Measurements from ENCODE around the gene ATOH8. TPM values are rescaled to one million over a fixed set of nuclear protein-coding genes. Genes with fewer than 3 reads are reported as not detected.

The ATOH8 gene
- polyA plus RNA-seq, 1 experiment = 2.8 TPM

DNA sequence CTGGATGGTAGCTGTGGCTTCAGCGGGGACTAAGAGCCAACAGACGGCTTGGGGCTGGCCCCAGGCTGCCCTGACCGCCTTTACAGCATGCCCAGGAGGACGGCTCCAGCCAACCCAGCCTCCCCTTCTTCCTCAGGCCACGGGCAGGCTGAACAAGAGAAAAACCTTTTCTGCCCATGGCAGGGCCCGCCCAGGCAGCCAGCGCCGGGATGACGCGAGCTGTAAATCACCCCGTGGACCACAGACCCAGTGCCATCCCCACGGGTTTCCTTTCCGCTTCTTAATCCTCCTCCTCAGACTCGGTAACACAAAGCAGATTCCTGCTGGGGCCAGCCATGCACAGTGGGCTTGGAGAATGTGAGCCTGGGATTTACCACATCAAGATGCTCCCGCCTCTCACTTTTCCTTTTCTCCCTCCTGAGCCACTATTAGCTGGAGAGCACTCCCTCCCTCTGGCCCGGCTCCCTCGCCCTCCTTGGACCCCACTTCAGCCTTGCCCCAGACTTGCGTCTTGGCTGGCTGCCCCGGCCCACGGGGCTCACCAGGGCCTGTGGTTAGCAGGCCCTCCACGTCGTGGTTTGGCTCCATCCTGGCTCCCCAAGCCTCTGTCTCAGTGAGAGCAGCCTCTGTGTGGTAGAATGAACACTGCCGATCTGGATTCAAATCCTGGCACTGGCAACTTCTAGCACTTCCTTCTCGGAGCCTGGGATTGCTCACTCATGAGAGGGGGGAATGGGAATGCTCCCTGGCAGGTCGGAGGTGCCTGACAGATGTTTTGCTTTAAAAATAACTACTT is 31.4 kb downstream of the ATOH8 start:
- no peak for DNase-seq (ENCODE audit: low read depth, low spot score)
- H3K9me3 ChIP-seq (ENCODE audit: control insufficient read depth, insufficient read depth, low read length) = peaks cover 8% of the 10 kb centered on the region; the same call in 1 of the 2 replicates
- TF ChIP-seq, protein P1, sequence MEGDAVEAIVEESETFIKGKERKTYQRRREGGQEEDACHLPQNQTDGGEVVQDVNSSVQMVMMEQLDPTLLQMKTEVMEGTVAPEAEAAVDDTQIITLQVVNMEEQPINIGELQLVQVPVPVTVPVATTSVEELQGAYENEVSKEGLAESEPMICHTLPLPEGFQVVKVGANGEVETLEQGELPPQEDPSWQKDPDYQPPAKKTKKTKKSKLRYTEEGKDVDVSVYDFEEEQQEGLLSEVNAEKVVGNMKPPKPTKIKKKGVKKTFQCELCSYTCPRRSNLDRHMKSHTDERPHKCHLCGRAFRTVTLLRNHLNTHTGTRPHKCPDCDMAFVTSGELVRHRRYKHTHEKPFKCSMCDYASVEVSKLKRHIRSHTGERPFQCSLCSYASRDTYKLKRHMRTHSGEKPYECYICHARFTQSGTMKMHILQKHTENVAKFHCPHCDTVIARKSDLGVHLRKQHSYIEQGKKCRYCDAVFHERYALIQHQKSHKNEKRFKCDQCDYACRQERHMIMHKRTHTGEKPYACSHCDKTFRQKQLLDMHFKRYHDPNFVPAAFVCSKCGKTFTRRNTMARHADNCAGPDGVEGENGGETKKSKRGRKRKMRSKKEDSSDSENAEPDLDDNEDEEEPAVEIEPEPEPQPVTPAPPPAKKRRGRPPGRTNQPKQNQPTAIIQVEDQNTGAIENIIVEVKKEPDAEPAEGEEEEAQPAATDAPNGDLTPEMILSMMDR (IDR thresholded peaks at IDR 0.05; ENCODE audit: low read depth, low read length) = no peak
- POLR2A ChIA-PET = interaction anchor here (2.4 kb wide), 1 partner anchor 13 kb away, joined by 13 read pairs; no protein-coding TSS in a partner anchor
- H3K27me3 ChIP-seq (ENCODE audit: control insufficient read depth, insufficient read depth, low read length) = no peaks in the 10 kb centered on the region
- no peak overlapping the region for H3K27ac ChIP-seq (ENCODE audit: low read depth, low read length)
- no peak overlapping the region for H3K4me3 ChIP-seq (ENCODE audit: low read depth, low read length)
- CTCF ChIA-PET = interaction anchor here (0.7 to 1.7 kb wide), 4 partner anchors 17 to 148 kb away, joined by 3 to 5 read pairs (median 4); no protein-coding TSS in a partner anchor

DNA sequence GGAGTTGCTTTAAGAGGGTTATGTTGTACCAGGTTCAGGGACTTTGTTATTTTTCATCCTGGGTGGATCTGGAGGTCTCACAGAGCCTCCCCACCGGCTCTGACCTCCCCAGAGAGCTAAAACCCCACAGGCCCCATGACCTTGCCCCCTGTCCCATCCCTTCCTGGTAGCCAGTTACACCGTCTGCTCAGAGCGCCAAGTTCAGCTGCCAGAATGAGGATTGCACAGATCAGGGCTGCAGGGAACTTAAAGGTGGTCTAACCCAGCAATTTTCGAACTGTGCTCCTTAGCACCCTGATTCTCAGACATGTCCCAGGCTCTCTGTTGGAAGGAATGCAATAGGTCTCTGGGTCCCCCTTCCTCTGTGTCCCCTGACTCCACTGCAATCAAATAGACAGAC is 32.1 kb downstream of the ATOH8 start:
- Histone ChIP-seq H3K9me3 (ENCODE audit: control insufficient read depth, insufficient read depth, low read length) (peaks cover 8% of the 10 kb centered on the region; the same call in 1 of the 2 replicates), H3K27me3 (ENCODE audit: control insufficient read depth, insufficient read depth, low read length) (no peaks in the 10 kb centered on the region), H3K27ac (ENCODE audit: low read depth, low read length) (no peak overlapping the region), H3K4me3 (ENCODE audit: low read depth, low read length) (no peak overlapping the region)
- ChIA-PET CTCF (interaction anchor here (0.7 to 1.7 kb wide), 5 partner anchors 17 to 148 kb away, joined by 3 to 5 read pairs (median 4); no protein-coding TSS in a partner anchor), POLR2A (interaction anchor here (2.4 kb wide), 1 partner anchor 14 kb away, joined by 13 read pairs; no protein-coding TSS in a partner anchor)
- TF ChIP-seq, protein P1 (IDR thresholded peaks at IDR 0.05; ENCODE audit: low read depth, low read length) = no peak
- no peak for DNase-seq (ENCODE audit: low read depth, low spot score)

DNA sequence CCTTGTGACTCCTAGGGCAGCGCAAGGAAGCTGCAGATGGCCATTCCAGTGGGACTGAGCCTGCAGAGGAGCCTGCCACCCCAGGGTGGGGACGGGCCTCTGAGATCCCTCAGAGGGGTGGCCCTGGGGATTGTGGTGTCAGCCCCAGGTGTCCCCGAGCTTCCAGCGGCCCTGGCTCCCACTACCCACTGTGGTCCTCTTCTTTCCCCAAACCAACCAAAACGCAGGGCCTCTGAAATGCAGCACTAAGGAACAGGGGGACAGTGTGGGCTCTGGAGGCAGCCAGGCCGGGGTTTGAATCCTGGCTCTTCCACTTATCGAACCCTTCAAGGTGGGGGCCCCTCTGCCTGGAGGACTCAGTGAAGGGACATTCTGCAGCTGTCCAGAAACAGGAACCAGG is 32.7 kb downstream of the ATOH8 start:
- no peak overlapping the region for H3K27ac ChIP-seq (ENCODE audit: low read depth, low read length)
- TF ChIP-seq, protein P1 (IDR thresholded peaks at IDR 0.05; ENCODE audit: low read depth, low read length) = no peak
- no peak overlapping the region for H3K4me3 ChIP-seq (ENCODE audit: low read depth, low read length)
- ChIA-PET CTCF (interaction anchor here (1.2 to 1.7 kb wide), 3 partner anchors 26 to 149 kb away, joined by 4 to 5 read pairs (median 4); no protein-coding TSS in a partner anchor), POLR2A (interaction anchor here (2.4 kb wide), 1 partner anchor 14 kb away, joined by 13 read pairs; no protein-coding TSS in a partner anchor)
- H3K9me3 ChIP-seq (ENCODE audit: control insufficient read depth, insufficient read depth, low read length) = peaks cover 8% of the 10 kb centered on the region; the same call in 1 of the 2 replicates
- no peaks in the 10 kb centered on the region for H3K27me3 ChIP-seq (ENCODE audit: control insufficient read depth, insufficient read depth, low read length)
- DNase-seq (ENCODE audit: low read depth, low spot score) = no peak

DNA sequence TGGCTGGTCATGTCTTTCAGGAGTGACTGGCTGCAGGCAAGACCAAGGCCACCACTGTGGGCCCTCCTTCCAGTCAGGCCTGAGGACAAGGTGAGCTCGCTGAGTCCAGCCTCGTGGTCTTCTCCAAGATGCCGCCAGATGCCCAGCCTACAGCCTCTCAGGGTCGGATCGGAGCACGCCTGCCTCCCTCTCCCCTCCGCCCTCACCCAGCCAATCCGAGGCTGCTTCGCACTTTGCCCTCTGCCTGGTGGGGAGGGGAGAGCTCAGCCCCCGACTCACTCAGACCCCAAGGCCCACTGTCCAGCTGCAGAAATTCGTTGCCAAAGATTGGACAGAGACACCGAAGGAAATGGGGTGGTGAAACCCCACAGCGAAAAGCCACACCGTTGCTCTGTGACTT is 33.1 kb downstream of the ATOH8 start:
- POLR2A ChIA-PET = interaction anchor here (2.4 kb wide), 1 partner anchor 15 kb away, joined by 13 read pairs; no protein-coding TSS in a partner anchor
- Histone ChIP-seq H3K27me3 (ENCODE audit: control insufficient read depth, insufficient read depth, low read length) (no peaks in the 10 kb centered on the region), H3K9me3 (ENCODE audit: control insufficient read depth, insufficient read depth, low read length) (peaks cover 8% of the 10 kb centered on the region; the same call in 1 of the 2 replicates), H3K27ac (ENCODE audit: low read depth, low read length) (no peak overlapping the region), H3K4me3 (ENCODE audit: low read depth, low read length) (no peak overlapping the region)
- CTCF ChIA-PET = interaction anchor here (1.3 to 1.7 kb wide), 2 partner anchors 26 to 149 kb away, joined by 4 to 5 read pairs; no protein-coding TSS in a partner anchor
- no peak for DNase-seq (ENCODE audit: low read depth, low spot score)
- TF ChIP-seq, protein P1 (IDR thresholded peaks at IDR 0.05; ENCODE audit: low read depth, low read length) = no peak
